HG03460 (cell line): Measurements from ENCODE around the gene SYCE1L.
"Not testable (repeated sequence)": the region's sequence is repeated elsewhere in the genome, so short reads cannot be mapped to it uniquely, and the experiment has no call there.

Source experiments
- ATAC-seq: cut with Tn5 transposase; IDR thresholded peaks from one replicate; pipeline ENCODE4 v1.9.1; 2021; ENCODE audit not compliant: unreplicated experiment

The SYCE1L gene

GRCh38 chr16:77199211-77199610 lies at the start of gene SYCE1L:
Gene SYCE1L, plus strand, starts transcription at chr16:77199408. Its CDS starts 44 bp downstream, at chr16:77199452.
- ATAC-seq = no peak

GRCh38 chr16:77157346-77158058 lies 41.7 kb upstream of the SYCE1L start:
- ATAC-seq = no peak

GRCh38 chr16:77158293-77158692 lies 40.9 kb upstream of the SYCE1L start:
- ATAC-seq = no peak

GRCh38 chr16:77165006-77165405 lies 34.2 kb upstream of the SYCE1L start:
- no peak for ATAC-seq

GRCh38 chr16:77165536-77166236 lies 33.5 kb upstream of the SYCE1L start:
- ATAC-seq = not testable (repeated sequence)

- ATAC-seq = no peak
Observed at GRCh38 chr16:77166726-77167125, 32.5 kb upstream of the SYCE1L start.

GRCh38 chr16:77168901-77169300 lies 30.3 kb upstream of the SYCE1L start:
- ATAC-seq = no peak

- ATAC-seq = no peak
Observed at GRCh38 chr16:77169650-77170236, 29.5 kb upstream of the SYCE1L start.

GRCh38 chr16:77170805-77171204 lies 28.4 kb upstream of the SYCE1L start:
- no peak for ATAC-seq

GRCh38 chr16:77171745-77172635 lies 27.2 kb upstream of the SYCE1L start:
- ATAC-seq = peak; percentile 83

GRCh38 chr16:77172951-77173350 lies 26.3 kb upstream of the SYCE1L start:
- ATAC-seq = no peak

GRCh38 chr16:77183137-77183536 lies 16.1 kb upstream of the SYCE1L start:
- ATAC-seq = no peak

- not testable (repeated sequence) for ATAC-seq
Observed at GRCh38 chr16:77186298-77186697, 12.9 kb upstream of the SYCE1L start.

GRCh38 chr16:77190190-77190477 lies 9.1 kb upstream of the SYCE1L start:
- ATAC-seq = peak; percentile 2

- peak; percentile 96 for ATAC-seq
Observed at GRCh38 chr16:77190478-77191258, 8.5 kb upstream of the SYCE1L start, which contains the start of gene MON1B. Gene MON1B, plus strand, starts transcription at chr16:77191190. Its CDS starts 296 bp downstream, at chr16:77191486.

- ATAC-seq = peak; percentile 0
Observed at GRCh38 chr16:77191259-77191969, 7.8 kb upstream of the SYCE1L start.

GRCh38 chr16:77193377-77193776 lies 5.8 kb upstream of the SYCE1L start:
- no peak for ATAC-seq

GRCh38 chr16:77194295-77195231 lies 4.6 kb upstream of the SYCE1L start:
- ATAC-seq = no peak

- no peak for ATAC-seq
Observed at GRCh38 chr16:77195411-77195810, 3.8 kb upstream of the SYCE1L start.
